Measurements from ENCODE around the gene FOLR2. TPM values are rescaled to one million over a fixed set of nuclear protein-coding genes. Genes with fewer than 3 reads are reported as not detected.

Gene FOLR2
- total RNA-seq, 4 donors from 2014 or later: 52.5 to 128 (median 95.5) TPM

- DNase-seq (ENCODE audit: low spot score): no peak
- no peak for TF ChIP-seq CTCF (IDR thresholded peaks at IDR 0.05)
- no peak for ATAC-seq (ENCODE audit: low FRiP score)
Observed at GRCh38 chr11:72267956-72268617, 51.5 kb downstream of the FOLR2 start.

Other genes with a start within 250 kb of the FOLR2 start
- 10 to 100 TPM in 2 of 4 donors, 1 to 10 TPM in 2; 4.1 to 16.7 (median 10.8) TPM for gene IL18BP, start 217.9 kb upstream of the FOLR2 start, total RNA-seq
- gene NUMA1, start 136.3 kb upstream of the FOLR2 start, total RNA-seq: 100 to 1,000 TPM; 113 to 270 (median 159) TPM
- gene LRRC51, start 135.9 kb upstream of the FOLR2 start, total RNA-seq: 1 to 10 TPM; 4.0 to 10.0 (median 5.4) TPM
- gene LAMTOR1, start 113.5 kb upstream of the FOLR2 start, total RNA-seq: 100 to 1,000 TPM in 2 of 4 donors, 10 to 100 TPM in 2; 88.7 to 137 (median 111) TPM
- gene TOMT, start 110.9 kb upstream of the FOLR2 start, total RNA-seq: not detected
- gene ANAPC15, start 104.1 kb upstream of the FOLR2 start, total RNA-seq: 10 to 100 TPM; 13.2 to 26.9 (median 22.8) TPM
- 10 to 100 TPM in 1 of 4 donors, not detected in 3; 25.7 TPM for gene FOLR3, start 81.1 kb upstream of the FOLR2 start, total RNA-seq
- gene FOLR1, start 24.7 kb upstream of the FOLR2 start, total RNA-seq: not detected
- 10 to 100 TPM; 47.6 to 65.1 (median 57.6) TPM for gene INPPL1, start 8.0 kb downstream of the FOLR2 start, total RNA-seq
- gene PHOX2A, start 27.4 kb downstream of the FOLR2 start, total RNA-seq: not detected
- 10 to 100 TPM; 24.7 to 29.0 (median 26.3) TPM for gene CLPB, start 217.7 kb downstream of the FOLR2 start, total RNA-seq

Measured in omental fat pad (tissue), 4 donors.